Stimulated activated CD8-positive, alpha-beta memory T cell treated with anti-CD3 and anti-CD28 coated beads, Interleukin-12 subunit alpha, Interleukin-12 subunit beta, amount 100 ng/mL, for 24 hours (primary cell): Measurements from ENCODE around the gene ARMC10.
"Not testable (repeated sequence)": the region's sequence is repeated elsewhere in the genome, so short reads cannot be mapped to it uniquely, and the experiment has no call there.

Experiments
- DNase-seq: peaks from one replicate; pipeline ENCODE4 v3.0.0-alpha.2; 2020; ENCODE audit errors: extremely low read depth

The ARMC10 gene

DNA sequence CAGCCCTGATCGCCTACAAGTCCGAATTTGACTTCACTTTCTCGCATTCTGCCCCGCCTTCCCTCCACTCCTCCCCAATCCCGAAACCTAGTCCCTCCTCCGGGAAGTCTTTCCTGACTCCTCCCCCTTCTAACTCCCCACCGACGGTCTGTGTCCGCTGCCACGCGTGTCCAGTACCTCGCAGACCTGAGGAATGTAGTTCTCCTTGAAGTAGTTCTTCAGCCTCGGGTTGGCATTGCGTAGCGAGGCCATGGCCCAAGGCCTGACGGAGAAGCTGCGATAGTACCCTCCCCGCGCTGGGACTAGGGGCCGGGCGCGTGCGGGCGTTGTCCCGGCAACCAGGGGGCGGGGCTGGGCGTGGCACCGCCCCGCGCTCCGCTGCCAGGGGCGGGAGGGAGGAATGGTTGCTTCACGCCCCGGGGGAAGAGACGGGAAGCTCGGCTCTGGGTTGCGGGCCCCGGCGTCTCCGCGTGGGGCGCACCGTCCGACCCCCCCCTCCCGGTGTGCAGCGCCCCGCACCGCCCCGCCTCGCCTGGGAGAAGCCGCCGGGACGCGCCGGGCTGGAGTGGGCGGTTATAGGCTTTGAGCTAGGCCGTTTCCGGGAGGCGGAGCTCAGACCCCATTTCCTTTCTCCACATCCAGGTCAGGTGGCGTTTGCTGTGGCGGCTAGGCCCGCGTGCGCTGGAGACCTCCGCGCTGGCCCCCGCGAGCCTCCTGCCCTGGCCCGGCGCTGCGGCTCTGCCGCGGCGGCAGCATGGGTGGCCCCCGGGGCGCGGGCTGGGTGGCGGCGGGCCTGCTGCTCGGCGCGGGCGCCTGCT, at the start of gene ARMC10, which contains the start of gene FBXL13:
TSS of gene ARMC10 (plus strand) at position 622 of the 818 bp plus-strand sequence. CDS start at position 755, 133 bp downstream.
TSS of gene FBXL13 (minus strand) at position 278 of the 818 bp plus-strand sequence.
- peak; percentile 74 for DNase-seq

GRCh38 chr7:103025341-103025740, 49.6 kb upstream of the ARMC10 start:
- DNase-seq, result no peak

- no peak for DNase-seq
Measured at GRCh38 chr7:103031024-103031423, 43.9 kb upstream of the ARMC10 start.

- DNase-seq, result no peak
Measured at GRCh38 chr7:103031781-103032180, 43.2 kb upstream of the ARMC10 start.

DNA sequence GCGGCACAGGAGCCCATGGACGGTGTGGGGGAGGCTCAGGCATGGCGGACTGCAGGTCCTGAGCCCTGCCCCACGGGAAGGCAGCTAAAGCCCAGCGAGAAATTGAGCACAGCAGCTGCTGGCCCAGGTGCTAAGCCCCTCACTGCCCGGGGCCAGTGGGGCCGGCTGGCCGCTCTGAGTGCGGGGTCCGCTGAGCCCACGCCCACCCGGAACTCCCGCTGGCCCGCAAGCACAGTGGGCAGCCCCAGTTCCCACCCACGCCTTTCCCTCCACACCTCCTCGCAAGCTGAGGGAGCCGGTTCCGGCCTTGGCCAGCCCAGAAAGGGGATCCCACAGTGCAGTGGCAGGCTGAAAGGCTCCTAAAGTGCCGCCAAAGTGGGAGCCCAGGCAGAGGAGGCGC, 40.6 kb upstream of the ARMC10 start:
- DNase-seq, result not testable (repeated sequence)

DNA sequence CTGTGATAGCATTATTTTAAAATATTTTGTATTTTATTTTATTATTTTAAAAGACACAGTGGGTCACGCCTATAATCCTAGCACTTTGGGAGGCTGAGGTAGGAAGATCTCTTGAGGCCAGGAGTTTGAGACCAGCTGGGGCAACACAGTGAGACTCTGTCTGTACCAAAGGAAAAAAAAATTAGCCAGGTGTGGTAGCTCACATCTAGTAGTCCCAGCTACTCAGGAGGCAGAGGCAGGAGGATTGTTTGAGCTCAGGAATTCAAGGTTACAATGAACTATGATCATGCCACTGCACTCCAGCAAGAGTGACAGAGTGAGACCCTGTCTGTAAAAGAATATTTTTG, 37.5 kb upstream of the ARMC10 start:
- no peak for DNase-seq

GRCh38 chr7:103037823-103038739, 36.9 kb upstream of the ARMC10 start:
- DNase-seq, result not testable (repeated sequence)

- DNase-seq, result not testable (repeated sequence)
Measured at GRCh38 chr7:103041815-103042214, 33.1 kb upstream of the ARMC10 start.

DNA sequence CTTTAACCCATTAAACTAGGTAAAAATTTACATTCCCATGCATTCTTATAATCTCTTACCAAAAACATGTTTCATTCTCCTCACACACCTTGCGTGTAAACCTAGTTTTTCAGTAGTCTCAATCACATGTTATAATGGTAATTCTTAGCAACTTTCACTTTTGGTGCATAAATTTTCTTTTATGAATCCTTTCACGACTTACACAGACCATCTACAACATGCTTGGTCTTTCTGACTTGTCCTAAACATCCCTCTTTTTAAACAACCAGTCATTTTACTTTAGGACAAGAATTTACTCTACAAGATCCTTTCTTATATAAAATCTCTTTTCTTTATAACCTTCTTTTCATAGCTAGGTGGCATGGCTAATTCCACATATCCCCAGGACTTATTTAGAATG, 26.1 kb upstream of the ARMC10 start:
- no peak for DNase-seq

DNA sequence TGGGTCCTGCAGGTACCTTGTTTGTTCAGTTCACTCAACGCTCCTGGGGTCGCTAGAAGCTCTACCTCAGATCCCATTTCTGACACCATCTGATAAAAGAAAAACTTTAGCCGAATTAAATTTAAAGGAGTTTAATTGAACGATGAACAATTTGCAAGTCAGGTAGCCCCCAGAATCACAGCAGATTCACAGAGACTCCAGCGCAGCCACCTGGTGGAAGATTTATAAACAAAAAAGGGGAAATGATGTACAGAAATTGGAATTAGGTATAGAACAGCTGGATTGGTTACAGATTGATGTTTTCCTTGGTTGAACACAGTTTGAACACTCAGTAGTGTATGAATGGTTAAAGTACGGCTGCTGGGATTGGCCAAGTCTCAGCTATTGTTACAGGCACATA, 23.4 kb upstream of the ARMC10 start:
- no peak for DNase-seq

DNA sequence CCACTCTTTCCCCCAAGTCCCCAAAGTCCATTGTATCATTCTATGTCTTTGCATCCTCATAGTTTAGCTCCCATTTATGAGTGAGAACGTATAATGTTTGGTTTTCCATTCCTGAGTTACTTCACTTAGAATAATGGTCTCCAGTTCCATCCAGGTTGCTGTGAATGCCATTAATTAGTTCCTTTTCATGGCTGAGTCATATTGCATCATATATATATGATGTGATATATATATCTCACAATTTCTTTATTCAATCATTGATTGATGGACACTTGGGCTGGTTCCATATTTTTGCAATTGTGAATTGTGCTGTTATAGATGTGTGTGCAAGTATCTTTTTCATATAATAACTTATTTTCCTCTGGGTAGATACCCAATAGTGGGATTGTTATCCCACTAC, 18.9 kb upstream of the ARMC10 start:
- DNase-seq, result not testable (repeated sequence)

- no peak for DNase-seq
Measured at GRCh38 chr7:103058122-103058521, 16.8 kb upstream of the ARMC10 start.

- DNase-seq, result no peak
Measured at GRCh38 chr7:103059471-103059870, 15.5 kb upstream of the ARMC10 start.

DNA sequence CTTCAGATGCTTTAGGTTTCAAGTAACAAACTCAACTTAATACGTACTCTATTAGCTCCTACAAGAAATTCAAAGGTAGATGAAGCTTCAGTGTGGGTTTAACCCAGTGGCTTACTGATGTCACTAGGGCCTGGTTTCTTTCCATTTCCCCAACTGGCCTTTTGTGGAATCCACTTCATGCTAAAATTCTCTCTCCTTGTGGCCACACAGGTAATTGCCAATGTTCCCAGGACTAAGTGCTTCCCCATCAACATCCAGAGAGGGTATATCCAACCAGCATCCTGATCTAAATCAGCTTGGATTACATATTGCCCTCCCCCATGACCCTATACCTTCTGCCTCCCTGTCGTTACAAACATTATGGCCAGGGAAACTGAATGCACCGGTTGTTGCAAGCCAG, 11.0 kb upstream of the ARMC10 start:
- DNase-seq, result no peak

DNA sequence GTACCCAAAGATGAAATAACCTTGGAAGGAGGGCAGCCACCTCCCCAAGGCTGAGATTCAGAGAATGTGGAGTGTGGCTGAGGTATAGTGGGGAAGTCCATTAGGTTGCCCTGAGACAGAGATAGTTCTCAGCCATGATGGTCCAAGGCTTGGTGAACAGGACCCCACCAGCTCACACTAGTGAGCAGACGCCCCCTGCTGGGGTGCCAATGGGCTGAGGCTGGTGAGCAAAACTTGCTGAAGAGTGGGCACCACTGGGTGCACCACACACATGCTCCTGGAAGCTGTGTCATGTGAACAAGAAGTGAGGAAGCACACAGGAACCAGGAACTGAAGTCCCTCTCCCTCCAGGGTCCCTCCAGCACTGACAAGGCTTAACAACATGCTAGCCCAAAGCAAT, 9.3 kb upstream of the ARMC10 start:
- DNase-seq, result no peak

- no peak for DNase-seq
Measured at GRCh38 chr7:103068414-103069403, 6.2 kb upstream of the ARMC10 start.

DNA sequence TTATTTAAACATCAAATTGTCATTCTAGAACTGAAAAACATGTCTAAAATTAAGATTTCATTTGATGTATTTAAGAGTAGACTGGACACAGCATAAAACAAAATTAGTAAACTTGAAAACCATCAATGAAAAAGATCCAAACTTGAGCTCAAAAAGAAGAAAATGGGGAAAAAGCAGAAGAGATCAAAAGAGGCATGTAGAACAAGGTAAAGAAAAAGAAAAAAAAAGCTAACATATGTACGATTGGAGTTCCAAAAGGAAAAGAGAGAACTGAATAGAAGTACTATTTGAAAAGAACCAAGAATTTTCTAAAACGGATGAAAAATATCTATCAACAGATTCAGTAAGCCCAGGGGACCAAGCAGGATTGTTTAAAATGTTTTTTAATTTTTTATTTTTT, 3.9 kb upstream of the ARMC10 start:
- no peak for DNase-seq

GRCh38 chr7:103073989-103074518, 886 bp upstream of the ARMC10 start:
- DNase-seq, result no peak

- peak; percentile 58 for DNase-seq
Measured at GRCh38 chr7:103075337-103075918, 488 bp downstream of the ARMC10 start.

- no peak for DNase-seq
Measured at GRCh38 chr7:103076764-103077163, 1.8 kb downstream of the ARMC10 start.

DNA sequence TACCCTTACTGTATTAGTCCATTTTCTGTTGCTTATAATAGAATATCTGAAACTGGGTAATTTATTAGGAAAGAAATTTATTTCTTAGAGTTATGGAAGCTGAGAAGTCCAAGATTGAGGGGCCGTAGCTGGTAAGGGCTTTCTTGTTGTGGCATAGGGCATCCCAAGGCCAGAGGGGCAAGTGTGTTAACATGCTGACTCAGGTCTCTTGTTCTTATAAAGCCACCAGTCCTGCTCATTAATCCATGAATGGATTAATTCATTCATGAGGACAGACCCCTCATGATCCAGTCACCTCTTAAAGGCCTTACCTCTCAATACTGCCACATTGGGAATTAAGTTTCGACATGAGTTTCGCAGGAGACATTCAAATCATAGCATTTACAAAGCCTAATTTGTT, 2.4 kb downstream of the ARMC10 start:
- DNase-seq, result no peak
